ENCODE results near the gene ARL13B.
"Not testable (repeated sequence)": the region's sequence is repeated elsewhere in the genome, so short reads cannot be mapped to it uniquely, and the experiment has no call there.

Gene ARL13B

GRCh38 chr3:94063496-94064119 is 83.7 kb downstream of the ARL13B start:
- no peak for DNase-seq

- no peak for DNase-seq
Measured at GRCh38 chr3:94064243-94064860, 84.4 kb downstream of the ARL13B start.

GRCh38 chr3:94065122-94065521 is 85.2 kb downstream of the ARL13B start:
- DNase-seq: no peak

GRCh38 chr3:94065819-94066480 is 86.0 kb downstream of the ARL13B start:
- DNase-seq: no peak

GRCh38 chr3:94066506-94067500 is 86.8 kb downstream of the ARL13B start:
- no peak for DNase-seq

- no peak for DNase-seq
Measured at GRCh38 chr3:94069194-94069813, 89.3 kb downstream of the ARL13B start.

- DNase-seq: no peak
Measured at GRCh38 chr3:94070341-94070911, 90.5 kb downstream of the ARL13B start.

- no peak for DNase-seq
Measured at GRCh38 chr3:94071713-94072284, 91.8 kb downstream of the ARL13B start.

- DNase-seq: no peak
Measured at GRCh38 chr3:94076055-94076454, 96.1 kb downstream of the ARL13B start.

- not testable (repeated sequence) for DNase-seq
Measured at GRCh38 chr3:94080552-94080951, 100.6 kb downstream of the ARL13B start.

- no peak for DNase-seq
Measured at GRCh38 chr3:94081884-94082283, 101.9 kb downstream of the ARL13B start.

- no peak for DNase-seq
Measured at GRCh38 chr3:94082391-94082937, 102.5 kb downstream of the ARL13B start.

GRCh38 chr3:94083261-94083660 is 103.3 kb downstream of the ARL13B start:
- no peak for DNase-seq

GRCh38 chr3:94089126-94089525 is 109.2 kb downstream of the ARL13B start:
- no peak for DNase-seq

GRCh38 chr3:94092086-94092485 is 112.1 kb downstream of the ARL13B start:
- DNase-seq: no peak

- no peak for DNase-seq
Measured at GRCh38 chr3:94093151-94093550, 113.2 kb downstream of the ARL13B start.

GRCh38 chr3:94095111-94095510 is 115.2 kb downstream of the ARL13B start:
- DNase-seq: no peak

- DNase-seq: no peak
Measured at GRCh38 chr3:94098452-94098851, 118.5 kb downstream of the ARL13B start.

- DNase-seq: no peak
Measured at GRCh38 chr3:94099311-94099710, 119.4 kb downstream of the ARL13B start.

GRCh38 chr3:94101860-94102259 is 121.9 kb downstream of the ARL13B start:
- no peak for DNase-seq
